TTC549 (cell line): ENCODE data around the gene HLTF.
"Not testable (repeated sequence)": the region's sequence is repeated elsewhere in the genome, so short reads cannot be mapped to it uniquely, and the experiment has no call there.

Source experiments
- FAIRE-seq: peaks from 2 replicates; lab custom pipeline; 2012; peaks lifted over from hg19 to GRCh38; lab: Jason Lieb, UNC

Gene HLTF

DNA sequence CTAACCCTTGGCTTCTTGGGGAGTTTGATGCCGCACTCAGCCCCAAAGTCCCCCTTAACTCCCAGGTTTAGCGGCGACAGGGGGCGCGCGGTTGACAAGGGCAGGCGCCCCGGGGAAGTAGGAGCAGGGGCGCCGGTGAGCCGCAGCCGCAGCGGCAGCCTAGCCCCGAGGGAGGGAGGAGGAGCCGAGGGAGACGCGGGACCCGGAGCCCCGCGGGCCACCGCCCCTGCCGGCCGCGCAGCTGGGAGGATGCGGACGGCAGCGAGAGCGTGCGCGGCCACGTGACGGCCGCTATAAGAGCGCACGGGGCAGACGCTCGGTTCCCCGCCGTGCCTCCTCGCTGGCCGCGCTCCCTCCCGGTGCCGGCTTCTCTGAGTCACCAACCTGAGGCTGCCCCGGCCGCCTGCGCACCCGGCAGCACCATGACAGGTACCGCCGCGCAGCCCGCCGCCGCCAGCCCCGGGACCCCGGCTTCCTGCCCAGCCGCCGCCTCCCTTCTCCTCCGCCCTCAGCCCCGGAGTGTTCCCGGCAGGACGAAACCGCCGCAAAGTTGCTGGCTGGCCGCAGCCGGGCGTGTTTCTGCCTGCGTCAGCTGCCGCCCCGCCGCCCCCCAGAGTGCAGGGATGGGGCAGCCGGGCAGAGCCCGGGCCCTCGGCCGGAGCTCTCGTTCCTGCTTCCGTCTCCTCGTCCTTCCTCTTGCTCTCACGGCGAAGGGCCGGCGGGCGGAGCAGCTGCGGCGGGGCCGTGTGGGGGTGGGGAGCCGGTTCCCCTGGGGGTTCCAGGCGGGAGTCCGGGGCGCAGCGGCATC lies 94.9 kb downstream of the HLTF start, which contains the start of gene GYG1:
GYG1 (plus strand) TSS at position 322 of the 808 bp plus-strand sequence; CDS start at position 423, 101 bp downstream.
- FAIRE-seq, result no peak

DNA sequence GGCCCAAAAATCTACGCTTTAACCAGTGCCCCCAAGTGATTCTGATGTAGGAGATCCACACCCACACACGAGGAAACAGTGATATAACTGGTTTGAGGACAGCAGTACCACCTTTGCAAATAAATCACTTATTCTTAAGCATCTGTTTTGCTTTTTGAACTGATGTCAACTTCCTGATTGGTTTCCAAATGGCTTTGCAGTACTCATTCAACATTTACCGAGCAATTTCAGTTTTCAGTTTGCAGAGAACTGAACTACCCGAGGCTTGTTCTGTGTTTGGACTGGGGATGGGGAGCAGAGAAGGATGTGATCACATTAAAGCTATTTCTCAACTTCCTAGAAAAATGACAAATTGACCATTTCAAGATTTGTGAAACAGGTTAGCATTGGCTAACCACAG lies 96.1 kb downstream of the HLTF start:
- no peak for FAIRE-seq

DNA sequence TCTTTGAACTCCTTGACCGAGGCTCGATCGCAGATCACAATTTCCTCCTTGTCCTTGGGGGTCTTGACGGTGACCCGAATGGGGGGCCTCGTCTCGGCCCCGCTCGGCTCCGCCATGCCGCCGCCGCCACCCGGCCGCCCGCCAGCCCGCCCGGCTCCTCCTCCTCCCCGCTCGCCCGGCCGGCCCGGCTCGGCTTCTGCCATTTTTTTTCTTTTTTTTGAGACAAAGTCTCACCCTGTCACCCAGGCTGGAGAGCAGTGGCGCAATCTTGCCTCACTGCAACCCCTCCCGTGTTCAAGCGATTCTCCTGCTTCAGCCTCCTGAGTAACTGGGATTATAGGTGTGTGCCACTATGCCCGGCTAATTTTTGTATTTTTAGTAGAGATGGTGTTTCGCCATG lies 98.8 kb downstream of the HLTF start:
- FAIRE-seq, result not testable (repeated sequence)

DNA sequence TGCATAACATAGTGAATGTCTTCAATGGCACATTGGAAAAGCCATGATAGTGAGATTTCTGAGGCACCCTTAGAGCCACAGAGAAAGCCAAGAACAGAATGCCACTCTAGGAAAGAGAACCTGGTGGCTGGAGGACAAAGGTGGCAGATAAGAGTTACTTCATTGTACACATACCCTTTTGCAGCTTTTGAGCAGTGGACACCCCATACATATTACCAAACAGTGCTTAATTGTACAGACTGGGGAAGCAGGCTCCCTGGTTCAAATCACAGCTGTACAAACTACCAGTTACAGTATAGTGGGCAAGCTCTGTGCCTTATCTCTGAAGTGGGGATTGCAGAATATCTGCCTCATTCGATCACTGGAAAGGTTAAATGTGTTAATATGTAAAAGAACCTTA lies 105.1 kb downstream of the HLTF start:
- FAIRE-seq, result no peak
